GM19035 (cell line): ENCODE results near the gene ZNF30.
"Not testable (repeated sequence)": the region's sequence is repeated elsewhere in the genome, so short reads cannot be mapped to it uniquely, and the experiment has no call there.

ENCODE experiments used
- ATAC-seq: cut with Tn5 transposase; IDR thresholded peaks from one replicate; pipeline ENCODE4 v1.9.1; 2021; ENCODE audit not compliant: unreplicated experiment

The ZNF30 gene

DNA sequence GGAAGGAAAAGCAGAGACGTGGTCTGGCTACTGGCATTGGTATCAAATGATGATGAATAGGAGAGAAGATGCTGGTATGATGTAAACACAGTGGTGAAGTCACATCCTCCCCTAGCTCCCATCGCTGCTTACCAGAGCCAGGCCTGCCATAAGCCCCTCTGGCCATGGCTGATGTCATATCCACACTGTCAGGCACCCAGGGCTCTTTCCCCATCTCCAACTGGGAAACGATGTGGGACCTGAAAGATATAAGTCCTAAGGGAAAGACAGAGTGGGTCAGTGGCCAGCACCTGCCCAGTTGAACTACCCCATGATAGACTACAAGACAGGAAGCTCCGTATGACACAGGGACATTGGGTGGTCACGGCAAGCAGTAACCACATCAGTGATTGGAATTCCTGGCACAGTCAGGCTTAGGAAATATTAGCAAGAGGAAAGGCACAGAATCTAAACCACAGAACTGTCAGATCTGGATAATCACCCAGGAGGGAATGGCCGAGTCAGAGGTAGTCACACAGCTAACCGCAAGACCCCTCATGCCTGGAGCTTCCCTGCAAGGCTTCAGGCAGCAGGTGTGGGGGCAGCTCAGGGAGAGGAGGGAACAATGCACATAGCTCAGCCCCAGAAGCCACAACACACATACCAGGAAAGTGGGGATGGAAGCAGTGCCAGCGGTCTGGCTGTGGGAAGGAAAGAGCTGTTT, 33.6 kb downstream of the ZNF30 start:
- no peak for ATAC-seq

DNA sequence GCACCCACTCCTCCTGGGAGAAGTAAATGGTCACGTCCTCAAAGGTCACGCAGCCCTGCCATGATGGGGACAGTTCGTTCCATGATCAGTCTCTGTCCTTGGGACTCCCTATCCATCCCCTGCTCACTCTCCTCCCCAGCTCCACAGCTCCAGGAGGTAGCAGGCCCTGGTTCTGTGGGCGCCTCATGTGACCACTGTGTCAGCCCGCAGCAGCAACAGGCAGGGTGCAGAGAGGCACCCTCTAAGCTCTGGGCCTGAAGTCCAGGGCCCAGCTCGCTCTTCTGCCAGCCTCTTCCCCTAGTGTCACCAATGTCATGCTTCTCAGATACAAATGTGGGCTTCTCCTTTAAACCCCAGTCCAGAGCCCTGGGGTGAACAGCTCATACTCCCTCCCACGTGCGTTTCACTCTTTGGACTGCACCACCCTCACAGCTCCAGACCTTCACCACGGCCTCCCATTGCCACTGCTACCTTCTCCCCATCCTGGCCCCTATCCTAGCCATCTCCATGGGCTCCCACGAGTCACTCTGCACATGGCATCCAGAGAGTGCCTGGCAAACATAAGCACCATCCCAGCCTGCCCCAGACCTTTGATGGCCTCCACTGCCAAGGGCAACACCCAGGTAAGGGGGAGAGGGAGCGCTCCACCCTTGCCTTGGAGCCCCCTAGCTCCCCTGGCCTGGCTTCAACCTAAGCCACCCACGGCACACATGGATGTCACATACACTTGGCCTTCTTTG, 34.4 kb downstream of the ZNF30 start:
- ATAC-seq, result no peak

DNA sequence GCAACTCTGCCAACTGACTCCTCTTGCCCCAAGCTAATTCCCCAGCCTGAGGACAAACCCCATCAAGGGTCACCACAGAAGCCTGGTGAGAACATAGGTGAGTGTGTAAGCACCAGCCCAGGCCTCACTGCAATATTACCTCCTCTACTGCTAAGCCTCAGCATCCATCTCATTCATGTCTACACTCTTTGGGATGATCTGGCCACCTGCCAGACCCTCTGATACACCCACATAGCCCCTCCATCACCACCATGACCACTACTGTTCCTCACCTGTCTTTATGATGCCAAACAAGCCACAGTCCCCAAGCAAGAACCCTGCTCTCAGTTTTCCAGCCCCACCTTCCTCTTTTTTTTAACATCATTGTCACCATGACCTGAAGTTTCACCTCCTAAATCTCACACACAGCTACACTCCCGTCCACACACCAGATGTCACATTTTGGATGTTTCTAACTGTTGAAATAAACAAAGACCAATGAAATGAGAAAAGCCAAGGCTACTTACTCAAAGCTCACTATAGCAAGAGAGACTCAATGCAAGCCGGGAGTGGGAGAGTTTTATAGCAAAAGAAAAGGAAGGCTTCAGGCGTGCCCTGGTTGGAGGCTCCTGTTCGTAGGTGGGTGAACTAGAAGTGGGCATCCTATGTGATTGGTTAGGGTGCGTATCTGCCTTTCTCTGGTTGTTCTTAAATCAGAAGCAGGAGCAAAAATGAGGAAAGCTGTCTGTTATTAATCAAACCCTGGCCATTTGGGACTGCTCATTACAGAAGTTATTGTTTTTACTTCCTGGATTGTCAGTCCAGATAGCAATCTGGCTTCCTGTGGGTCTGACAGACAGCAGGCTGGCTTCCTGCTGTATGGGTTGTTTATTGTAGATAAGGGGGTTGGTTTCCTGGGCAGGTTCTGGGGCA, 35.3 kb downstream of the ZNF30 start:
- no peak for ATAC-seq

DNA sequence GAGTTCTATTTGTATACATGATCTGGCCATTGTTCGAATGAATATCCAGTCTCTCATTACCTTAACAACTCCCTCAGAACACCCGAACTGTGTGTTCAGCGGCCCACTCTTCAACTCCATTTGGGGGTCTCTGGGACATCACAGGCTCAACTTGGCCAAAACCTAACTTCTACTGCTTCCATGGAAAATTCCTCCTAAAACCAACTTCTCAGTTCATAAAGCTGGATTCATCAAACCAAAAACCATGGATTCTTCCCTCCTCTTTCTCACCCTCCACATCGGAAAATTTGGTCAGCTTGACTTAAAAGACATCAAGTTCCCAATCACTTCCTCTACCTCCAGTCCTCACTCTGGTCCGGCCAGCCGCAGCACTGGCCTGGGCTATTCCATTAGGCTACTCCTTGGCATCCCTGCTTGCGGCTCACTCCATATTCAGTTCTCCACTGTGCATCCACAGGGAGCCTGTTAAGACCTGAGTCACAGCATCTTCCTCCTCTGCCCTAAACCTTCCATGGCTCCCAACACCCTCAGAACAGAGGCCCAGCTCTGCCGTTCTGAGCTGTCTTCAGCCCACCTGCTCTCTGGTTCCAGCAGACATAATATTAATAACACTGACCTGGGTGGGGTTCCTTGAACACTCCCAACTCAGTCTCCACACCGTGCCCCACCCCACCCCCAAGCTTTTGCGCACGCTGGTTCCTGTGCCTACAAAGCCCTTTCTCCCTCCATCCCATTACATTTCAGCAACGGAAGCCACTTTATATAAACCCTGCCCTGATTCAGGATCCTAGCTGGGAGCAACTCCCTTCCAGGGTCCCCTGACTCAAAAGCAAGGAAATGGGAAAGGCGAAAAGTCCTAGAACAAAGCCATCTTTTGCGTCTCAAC, 36.2 kb downstream of the ZNF30 start:
- no peak for ATAC-seq

DNA sequence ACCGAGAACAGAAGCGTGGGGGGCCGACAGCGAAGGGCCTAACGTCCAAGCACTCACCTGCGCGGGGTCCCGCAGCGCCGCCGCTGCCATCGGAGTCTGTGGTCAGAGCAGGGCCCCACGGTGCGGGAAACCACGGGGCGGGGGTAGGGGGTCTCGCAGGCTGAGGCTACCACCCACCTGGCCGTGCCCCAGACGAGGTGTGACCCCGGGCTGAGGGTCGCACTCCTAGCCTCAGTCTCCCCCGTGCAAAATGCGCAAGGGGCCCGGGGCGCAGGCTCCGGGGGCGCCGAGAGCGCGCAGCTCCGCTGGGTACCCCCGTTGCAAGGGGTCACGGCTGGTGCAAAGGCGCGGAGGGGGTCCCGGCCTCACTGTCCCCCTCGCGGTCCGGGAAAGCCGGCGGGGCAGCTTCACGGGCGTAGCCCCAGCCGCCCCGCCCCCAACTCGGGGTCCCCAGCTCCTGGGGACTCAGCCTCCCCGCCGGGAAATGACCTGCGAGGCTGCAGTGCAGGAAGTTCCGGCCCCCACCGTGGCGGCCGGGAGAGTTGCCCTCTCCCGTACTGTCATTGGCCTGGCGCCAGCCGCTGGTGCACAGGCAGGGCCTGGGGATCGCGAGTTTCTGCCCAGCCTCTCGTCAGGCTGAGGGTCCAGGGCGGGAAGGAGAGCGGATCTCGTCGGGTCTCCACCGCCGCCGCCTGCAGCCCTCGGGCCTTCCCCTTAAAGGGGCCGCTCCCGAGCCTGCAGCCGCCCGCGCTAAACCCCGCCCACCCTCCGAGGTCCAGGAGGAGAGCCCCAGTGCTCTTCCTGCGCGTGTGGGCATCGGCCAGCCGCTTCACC, 37.1 kb downstream of the ZNF30 start, which contains the start of gene ZNF792:
ZNF792 (minus strand) TSS at position 657 of the 834 bp plus-strand sequence; CDS start at position 90, 567 bp downstream.
- ATAC-seq, result peak; percentile 77

DNA sequence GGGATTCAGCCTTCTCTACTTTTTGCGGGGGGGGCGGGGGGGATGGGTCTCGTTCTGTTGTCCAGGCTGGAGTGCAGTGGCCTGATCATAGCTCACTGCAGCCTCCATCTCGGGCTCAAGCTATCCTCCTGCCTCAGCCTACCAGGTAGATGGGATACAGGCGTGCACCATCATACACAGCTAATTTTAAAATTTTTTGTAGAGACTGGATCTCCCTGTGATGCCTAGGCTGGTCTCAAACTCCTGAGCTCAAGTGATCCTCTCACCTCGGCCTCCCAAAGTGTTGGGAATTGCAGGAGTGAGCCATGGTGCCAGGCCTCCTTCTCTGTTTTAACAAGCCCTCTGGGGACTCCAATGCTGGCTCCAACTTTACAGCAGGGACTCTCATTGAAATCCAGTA, 37.9 kb downstream of the ZNF30 start:
- ATAC-seq, result no peak

DNA sequence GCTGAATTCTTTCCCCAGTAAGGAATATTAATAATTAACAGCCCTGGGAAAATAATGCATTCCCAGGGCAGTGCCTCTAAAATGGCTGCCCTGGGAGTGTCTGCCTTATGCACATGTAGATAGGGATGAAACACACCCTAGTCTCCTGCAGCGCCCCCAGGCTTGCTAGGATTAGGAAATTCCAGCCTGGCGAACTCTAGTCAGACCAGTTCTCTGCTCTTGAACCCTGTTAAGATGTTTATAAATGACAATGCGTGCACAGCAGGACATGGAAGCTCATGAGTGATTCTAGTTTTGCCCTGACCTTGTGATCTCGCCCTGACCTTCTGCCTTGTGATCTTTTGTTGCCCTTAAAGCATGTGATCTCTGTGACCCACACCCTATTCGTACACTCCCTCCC, 38.8 kb downstream of the ZNF30 start:
- ATAC-seq, result not testable (repeated sequence)

DNA sequence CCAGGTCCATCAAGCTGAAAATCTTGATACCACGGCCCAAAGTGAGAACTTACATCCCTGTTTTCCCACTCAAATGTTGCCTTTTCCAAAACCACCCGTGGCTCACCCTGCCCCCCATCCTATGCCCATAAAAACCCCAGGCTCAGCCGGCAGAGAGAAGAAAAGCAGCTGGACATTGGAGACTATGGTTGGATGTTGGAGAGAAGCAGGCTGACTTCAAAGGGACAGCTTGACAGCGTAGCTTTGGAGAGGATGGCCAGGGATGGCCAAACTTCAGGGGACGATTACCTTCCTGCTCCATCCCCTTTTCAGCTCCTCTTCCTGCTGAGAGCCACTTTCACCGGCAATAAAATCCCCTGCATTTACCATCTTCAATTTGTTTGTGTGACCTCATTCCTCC, 40.8 kb downstream of the ZNF30 start:
- ATAC-seq, result no peak

DNA sequence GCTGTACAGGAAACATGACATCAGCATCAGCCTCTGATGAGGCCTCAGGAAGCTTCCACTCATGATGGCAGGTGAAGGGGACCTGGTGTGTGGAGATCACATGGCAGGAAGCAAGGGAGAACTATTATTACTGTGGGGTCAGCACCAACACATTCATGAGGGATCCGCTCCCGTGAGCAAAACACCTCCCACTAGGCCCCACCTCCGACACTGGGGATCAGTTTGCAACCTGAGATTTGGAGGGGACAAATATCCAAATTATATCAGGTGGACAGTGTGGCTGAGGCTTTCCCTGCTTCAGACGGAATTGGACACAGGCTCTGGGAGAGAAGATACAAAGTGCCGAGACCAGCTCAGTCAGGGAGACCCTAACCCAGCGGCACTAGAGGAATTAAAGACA, 43.0 kb downstream of the ZNF30 start:
- ATAC-seq, result no peak

DNA sequence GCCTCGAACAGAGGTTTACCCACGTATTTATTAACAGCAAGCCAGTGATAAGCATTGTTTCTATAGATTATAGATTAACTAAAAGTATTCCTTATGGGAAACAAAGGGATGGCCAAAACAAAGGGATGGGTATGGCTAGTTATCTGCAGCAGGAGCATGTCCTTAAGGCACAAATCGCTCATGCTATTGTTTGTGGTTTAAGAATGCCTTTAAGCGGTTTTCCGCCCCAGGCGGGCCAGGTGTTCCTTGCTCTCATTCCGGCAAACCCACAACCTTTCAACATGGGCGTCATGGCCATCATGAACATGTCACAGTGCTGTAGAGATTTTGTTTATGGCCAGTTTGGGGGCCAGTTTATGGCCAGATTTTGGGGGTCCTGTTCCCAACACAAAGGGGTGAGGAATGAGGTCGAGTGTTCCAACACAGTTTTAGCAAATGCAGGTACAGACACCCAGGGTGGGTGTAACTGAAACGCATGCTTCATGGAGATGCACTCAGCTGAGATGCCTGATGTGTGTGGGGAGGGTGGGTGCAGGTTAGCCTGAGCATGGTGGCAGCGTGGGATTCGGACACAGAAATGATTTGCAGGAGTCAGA, 43.6 kb downstream of the ZNF30 start:
- ATAC-seq, result not testable (repeated sequence)

DNA sequence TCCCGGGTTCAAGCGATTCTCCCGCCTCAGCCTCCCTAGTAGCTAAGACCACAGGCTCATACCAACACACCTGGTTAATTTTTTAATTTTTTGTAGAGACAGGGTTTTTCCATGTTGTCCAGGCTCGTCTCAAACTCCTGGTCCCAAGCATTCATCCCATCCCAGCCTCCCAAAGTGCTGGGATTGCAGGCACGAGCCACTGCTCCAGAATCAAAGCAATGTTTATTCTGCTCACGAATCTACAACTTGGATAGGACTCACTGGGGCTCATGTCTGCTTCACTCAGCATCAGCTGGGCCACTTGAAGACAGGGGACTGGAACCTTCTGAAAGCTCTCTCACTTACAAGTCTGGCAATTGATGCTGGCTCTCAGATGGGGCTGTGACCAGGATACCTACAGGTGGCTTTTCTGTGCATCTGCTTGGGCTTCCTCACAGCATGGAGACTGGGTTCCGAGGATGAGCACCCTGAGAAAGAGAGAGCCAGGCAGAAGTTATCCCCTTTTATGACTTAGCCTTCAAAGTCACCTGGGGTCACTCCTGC, 45.5 kb downstream of the ZNF30 start:
- ATAC-seq, result no peak

DNA sequence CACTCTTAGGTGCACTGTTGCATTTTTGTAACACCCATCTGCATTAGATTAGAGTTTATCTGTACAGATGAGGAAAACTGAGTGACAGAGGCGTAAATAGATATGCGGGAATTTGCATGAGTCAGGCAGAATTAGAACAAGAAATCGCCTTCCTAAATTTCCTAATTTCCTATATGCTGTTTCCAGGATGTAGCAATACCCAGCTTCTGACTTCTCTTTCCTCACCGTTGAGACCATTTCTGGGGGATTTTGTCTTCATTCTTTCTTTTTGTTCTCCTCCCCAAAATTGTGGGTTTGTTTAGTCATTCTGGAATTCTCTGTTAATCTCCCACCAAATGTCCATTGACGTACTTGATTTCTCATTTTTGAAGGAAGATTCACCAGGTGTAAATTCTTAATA, 47.9 kb downstream of the ZNF30 start:
- ATAC-seq, result no peak

DNA sequence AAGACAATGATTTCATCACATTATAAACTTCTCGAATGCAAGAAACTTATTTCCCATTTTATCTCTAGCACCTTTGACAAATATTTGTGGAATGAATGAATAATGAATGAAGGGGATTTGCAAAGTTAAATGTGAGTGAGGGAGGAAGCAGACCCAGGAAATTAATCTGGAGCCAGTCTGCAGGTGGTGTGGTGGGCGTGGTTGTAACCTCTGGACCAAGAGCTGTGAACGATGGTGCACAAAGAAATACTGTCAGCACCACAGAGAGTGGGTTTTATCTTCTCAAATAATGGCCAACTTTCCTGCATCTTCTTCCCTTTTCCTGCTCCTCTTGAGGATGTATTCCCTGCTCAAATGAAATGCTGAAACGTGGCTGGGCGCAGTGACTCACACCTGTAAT, 48.4 kb downstream of the ZNF30 start:
- ATAC-seq, result no peak

DNA sequence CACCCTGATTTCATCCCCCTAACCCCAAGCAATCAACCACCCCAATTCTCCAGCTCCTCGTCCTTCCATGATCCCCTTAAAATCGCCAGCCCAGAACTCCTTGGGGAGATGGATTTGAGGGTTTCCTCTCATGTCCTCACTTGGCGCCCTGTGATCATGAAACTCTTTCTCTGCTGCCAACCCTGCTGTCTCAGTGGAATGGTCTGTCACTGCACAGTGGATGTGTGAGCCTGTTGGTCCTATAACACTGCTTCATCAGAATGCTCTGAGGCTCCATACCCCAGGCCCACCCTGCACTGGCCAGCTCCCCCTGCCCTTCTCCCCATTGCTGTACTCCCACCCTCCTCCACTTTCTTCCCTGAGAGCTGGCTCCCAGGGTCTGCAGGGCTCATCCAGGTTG, 49.9 kb downstream of the ZNF30 start:
- ATAC-seq, result no peak

DNA sequence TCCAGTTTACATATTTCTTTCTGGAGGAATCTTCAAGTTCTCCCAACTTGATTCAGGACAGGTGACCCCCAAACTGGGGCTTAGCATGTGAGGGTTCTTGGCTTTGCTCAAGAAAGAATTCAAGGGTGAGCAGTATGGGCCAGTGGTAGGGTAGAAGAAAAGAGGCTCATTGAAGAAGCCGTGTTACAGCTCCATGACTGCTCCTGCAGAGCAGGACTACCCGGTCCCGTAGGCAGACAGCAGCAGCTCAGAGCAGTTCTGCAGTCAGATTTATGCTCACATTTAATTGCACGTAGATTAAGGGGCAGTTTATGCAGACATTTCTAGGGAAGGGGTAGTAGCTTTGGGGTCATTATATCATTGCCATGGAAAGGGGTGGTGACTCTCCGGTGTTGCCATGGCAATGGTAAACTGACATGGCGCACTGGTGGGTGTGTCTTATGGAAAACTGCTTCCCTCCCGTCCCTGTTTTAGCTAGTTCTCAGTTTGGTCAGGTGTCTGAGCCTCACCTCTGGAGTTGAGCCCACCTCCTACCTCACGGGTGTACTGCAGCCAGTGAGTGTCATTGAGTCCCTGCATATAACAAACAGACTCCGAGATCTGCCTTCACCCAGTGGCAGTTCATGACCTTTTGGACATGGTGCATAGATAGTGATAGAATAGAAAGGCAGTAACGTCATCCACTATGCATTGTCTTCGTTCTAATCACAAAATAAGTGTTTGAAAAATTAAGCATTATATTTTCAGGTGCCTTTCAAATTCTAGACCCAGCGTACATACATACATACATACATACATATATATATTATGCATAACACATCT, 53.3 kb downstream of the ZNF30 start:
- ATAC-seq, result no peak

DNA sequence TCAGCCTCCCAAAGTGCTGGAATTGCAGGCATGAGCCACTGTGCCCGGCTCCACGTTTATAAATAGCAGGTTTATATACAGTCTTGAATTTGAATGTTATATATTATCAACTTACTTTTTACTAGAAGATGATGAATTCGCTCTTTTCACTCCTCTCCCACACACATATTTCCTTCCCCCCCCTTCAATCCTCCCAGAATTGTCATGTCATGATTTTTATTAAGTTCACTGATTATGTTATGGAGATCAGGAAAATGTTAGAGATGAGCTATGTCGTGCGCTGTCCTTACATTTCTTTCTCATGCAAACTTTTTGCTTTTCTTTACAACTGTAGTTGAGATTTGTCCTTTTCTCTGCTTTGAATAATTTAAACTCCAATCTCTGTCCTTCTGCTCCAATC, 55.6 kb downstream of the ZNF30 start:
- ATAC-seq, result no peak

DNA sequence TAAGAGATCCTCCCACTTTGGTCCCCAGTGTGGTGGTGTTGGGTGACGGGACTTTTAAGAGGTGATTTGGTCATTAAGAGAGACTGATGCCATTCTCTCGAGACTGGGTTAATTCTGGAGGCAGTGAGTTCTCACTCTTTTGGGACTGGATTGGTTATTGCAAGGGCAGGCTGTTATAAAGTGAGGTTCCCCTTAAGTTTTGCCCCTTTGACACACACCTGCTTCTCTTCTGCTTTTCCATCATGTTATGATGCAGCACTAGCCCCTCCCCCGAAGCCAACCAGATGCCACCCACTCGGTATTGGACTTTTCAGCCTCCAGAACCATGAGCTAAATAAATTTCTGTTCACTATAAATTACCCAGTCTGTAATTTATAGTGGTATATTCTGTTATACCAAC, 57.1 kb downstream of the ZNF30 start:
- ATAC-seq, result no peak

DNA sequence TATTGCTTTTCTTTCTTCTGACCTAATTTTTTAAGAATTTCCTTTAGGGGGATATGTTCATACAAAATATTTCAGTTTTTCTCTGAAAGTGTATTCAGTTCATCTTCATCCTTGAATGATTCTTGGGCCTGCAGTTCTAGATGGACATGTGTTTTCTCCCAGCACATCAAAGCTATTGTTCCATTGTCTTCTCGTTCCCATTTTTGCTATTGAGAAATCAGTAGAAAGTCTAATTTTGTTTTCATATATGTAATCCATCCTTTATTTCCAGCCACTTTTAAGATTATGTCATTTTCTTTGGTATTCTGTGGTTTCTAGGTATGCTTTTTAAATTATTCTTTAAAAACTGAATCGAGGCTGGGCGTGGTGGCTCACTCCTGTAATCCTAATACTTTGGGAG, 57.6 kb downstream of the ZNF30 start:
- no peak for ATAC-seq
